ENCODE data around the gene UQCRFS1.

The UQCRFS1 gene

DNA sequence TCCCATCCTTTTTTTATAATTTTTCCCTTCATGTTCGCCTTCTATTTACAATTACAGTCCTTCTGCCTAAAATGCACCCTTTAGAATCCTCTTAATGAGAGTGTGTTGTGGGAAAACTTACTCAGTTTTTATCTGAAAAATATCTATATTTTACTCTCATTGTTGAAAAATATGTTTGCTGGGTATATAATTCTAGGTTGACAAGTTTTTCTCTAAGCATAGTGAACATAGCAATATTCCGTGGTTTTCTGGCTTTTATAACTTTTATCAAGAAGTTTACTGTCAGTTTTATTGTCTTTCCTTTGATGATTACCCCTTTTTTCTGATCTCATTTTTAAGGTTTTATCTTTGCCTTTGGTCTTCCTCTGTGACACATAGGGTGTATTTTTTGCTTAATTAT, 57.3 kb downstream of the UQCRFS1 start:
- DNase-seq (ENCODE audit: low read depth in 2 of 2), result no peak

Measured in stimulated activated CD4-positive, alpha-beta T cell treated with anti-CD3 and anti-CD28 coated beads, Interleukin-15, amount 100 ng/mL, for 48 hours (primary cell).